H1 (cell line): Measurements from ENCODE around the gene CCDC51. TPM values are rescaled to one million over a fixed set of nuclear protein-coding genes. Genes with fewer than 3 reads are reported as not detected.
A peak's percentile ranks its signal among the peaks of the same experiment; 100 is the strongest.

Experiments used
- CHD1 ChIP-seq: IDR thresholded peaks from 2 replicates; pipeline ENCODE4 v1.6.1; 2012; ENCODE audit warnings: low read depth, low read length, improper control_type of control experiment
- CREB1 ChIP-seq: IDR thresholded peaks from 2 replicates; pipeline ENCODE4 v1.6.1; 2012; ENCODE audit warnings: inconsistent platforms
- GABPA ChIP-seq: IDR thresholded peaks from 2 replicates; pipeline ENCODE4 v1.6.1; 2011; ENCODE audit warnings: mild to moderate bottlenecking, low read length, moderate library complexity, borderline replicate concordance; ENCODE audit not compliant: insufficient read depth
- NANOG ChIP-seq: IDR thresholded peaks from 2 replicates; pipeline ENCODE4 v1.6.1; 2011; ENCODE audit warnings: low read length, low read depth, mild to moderate bottlenecking, inconsistent platforms; ENCODE audit not compliant: insufficient read depth, poor library complexity, severe bottlenecking
- PHF8 ChIP-seq: fragments of 200-600 bp; sonication (generic); conservative IDR thresholded peaks from 2 replicates; pipeline ENCODE4 v1.7.1; 2012; ENCODE audit warnings: low read depth, mild to moderate bottlenecking, inconsistent platforms, low read length, moderate library complexity
- RBBP5 ChIP-seq: IDR thresholded peaks from 2 replicates; pipeline ENCODE4 v1.7.1; 2012; ENCODE audit warnings: low read depth, mild to moderate bottlenecking, inconsistent platforms, low read length, moderate library complexity, borderline replicate concordance
- SIRT6 ChIP-seq: IDR thresholded peaks from one replicate; pipeline ENCODE4 v1.7.1; 2012; ENCODE audit warnings: low read length, inconsistent platforms
- SP1 ChIP-seq: IDR thresholded peaks from 2 replicates; pipeline ENCODE4 v1.6.1; 2011; ENCODE audit warnings: low read depth, low read length
- TAF1 ChIP-seq: IDR thresholded peaks from 2 replicates; pipeline ENCODE4 v1.6.1; 2011; ENCODE audit warnings: mild to moderate bottlenecking, low read depth, low read length
- TAF7 ChIP-seq: optimal IDR thresholded peaks from 2 replicates; pipeline ENCODE3; 2011; ENCODE audit warnings: low read depth, mild to moderate bottlenecking, inconsistent platforms, low read length, moderate library complexity, borderline replicate concordance
- TBP ChIP-seq: IDR thresholded peaks from 2 replicates; pipeline ENCODE4 v1.6.1; 2011; ENCODE audit warnings: low read depth, low read length, improper control_type of control experiment
- polyA plus RNA-seq, 7 experiments: library from polyadenylated mRNA; depleted of rRNA in 3 of 7; stranded (reverse) in 5 of 7; unstranded in 2 of 7; fragments of >200 nt in 5 of 7; fragments of 200-250 nt in 2 of 7; gene quantifications; 1 replicate in 5 of 7; 2 replicates in 1 of 7; 4 replicates in 1 of 7; pipeline versions ENCODE4 v1.2.1 to v1.2.3, GENCODE V29; 2011 to 2013; ENCODE audit warnings: missing spikeins in 2 of 7, mixed read lengths in 2 of 7
- total RNA-seq: library from RNA; stranded (reverse); fragmentation: NEBNext Ultra II Directional; extraction: Animal tissue kit (Norgen Biotek cat#: 25700); gene quantifications from 2 replicates; pipeline ENCODE4 v1.2.1, GENCODE V29; 2021
- TF ChIP-seq, protein P1 (sequence below): IDR thresholded peaks from 2 replicates; pipeline ENCODE4 v1.6.1; 2012; ENCODE audit warnings: inconsistent platforms
- TF ChIP-seq, protein P2 (sequence below): IDR thresholded peaks from 2 replicates; pipeline ENCODE4 v1.6.1; 2012; ENCODE audit warnings: inconsistent platforms
- TF ChIP-seq, protein P3 (sequence below): IDR thresholded peaks from 2 replicates; pipeline ENCODE4 v1.6.1; 2011; ENCODE audit warnings: low read length, improper control_type of control experiment

Gene CCDC51
- total and polyA plus RNA-seq, 2 of the 8 experiments (the other 6 are each of a cell fraction or from before 2014, with no cell fraction given), result 21.3 to 21.4 TPM

DNA sequence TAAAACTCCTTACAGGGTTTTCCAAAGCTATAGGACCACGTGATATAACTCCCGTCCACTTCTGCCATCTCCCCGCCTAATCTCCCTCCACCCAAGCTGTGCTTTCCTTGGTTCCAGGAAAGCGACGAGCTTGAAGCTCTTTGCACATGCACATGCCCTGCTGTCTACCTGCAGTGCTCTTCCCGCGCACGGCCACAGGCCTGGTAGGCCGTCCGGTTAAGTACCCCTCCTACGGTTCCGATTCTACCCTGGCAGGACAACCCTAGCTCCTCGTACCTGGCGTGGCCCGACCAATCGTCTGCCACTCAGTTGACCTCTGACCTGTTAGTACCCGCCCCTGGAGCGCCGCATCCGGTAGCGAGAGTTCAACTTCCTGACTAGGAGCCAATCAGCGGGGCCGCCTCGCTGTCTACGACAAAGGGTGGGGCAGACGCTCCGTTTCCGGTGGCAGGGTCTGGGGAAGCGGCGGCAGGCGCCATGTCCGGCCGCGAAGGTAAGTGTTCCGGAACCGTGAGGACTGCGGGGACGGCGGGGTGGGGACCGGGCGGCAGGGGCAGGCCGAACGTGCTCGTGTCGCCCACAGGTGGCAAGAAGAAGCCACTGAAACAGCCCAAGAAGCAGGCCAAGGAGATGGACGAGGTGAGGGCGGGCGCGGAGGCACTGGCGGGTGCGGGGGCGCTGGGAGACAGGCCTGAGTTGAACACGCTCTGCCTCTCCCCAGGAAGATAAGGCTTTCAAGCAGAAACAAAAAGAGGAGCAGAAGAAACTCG lies at the start of gene CCDC51, which contains the start of gene TMA7 (continued):
- TF ChIP-seq TAF1 (peak; percentile 76), PHF8 (peak; percentile 97), CHD1 (no peak), RBBP5 (peak; percentile 47; the same call in 1 of the 2 replicates), NANOG (peak; percentile 41), CREB1 (peak; percentile 80), GABPA (peak; percentile 92), SP1 (peak; percentile 84; the same call in 1 of the 2 replicates), TBP (peak; percentile 72; the same call in 1 of the 2 replicates), TAF7 (peak; percentile 37), SIRT6 (no peak)
- TF ChIP-seq, protein P1, sequence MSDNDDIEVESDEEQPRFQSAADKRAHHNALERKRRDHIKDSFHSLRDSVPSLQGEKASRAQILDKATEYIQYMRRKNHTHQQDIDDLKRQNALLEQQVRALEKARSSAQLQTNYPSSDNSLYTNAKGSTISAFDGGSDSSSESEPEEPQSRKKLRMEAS, result peak; percentile 93
- TF ChIP-seq, protein P2, sequence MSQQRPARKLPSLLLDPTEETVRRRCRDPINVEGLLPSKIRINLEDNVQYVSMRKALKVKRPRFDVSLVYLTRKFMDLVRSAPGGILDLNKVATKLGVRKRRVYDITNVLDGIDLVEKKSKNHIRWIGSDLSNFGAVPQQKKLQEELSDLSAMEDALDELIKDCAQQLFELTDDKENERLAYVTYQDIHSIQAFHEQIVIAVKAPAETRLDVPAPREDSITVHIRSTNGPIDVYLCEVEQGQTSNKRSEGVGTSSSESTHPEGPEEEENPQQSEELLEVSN, result peak; percentile 99
- TF ChIP-seq, protein P3, sequence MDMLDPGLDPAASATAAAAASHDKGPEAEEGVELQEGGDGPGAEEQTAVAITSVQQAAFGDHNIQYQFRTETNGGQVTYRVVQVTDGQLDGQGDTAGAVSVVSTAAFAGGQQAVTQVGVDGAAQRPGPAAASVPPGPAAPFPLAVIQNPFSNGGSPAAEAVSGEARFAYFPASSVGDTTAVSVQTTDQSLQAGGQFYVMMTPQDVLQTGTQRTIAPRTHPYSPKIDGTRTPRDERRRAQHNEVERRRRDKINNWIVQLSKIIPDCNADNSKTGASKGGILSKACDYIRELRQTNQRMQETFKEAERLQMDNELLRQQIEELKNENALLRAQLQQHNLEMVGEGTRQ, result no peak; the same call in 1 of the 2 replicates
- TF ChIP-seq, all 59 proteins: peak for 17
